ENCODE measurements around the gene ZNRF1.

GRCh38 chr16:75109732-75110243 lies 111.0 kb downstream of the ZNRF1 start:
- TF ChIP-seq MAX (IDR thresholded peaks at IDR 0.05): no peak; the same call in 1 of the 2 replicates
- peak; percentile 70 for TF ChIP-seq EP300 (IDR thresholded peaks at IDR 0.05; ENCODE audit: borderline replicate concordance)
- peak; percentile 52; the same call in 1 of the 2 replicates for TF ChIP-seq ZBTB7A (IDR thresholded peaks at IDR 0.05; ENCODE audit: low read depth)
- TF ChIP-seq CREB1 (IDR thresholded peaks at IDR 0.05; ENCODE audit: low read depth): no peak
- TF ChIP-seq TEAD4 (IDR thresholded peaks at IDR 0.05): peak; percentile 11; the same call in 1 of the 2 replicates
- no peak for TF ChIP-seq REST (IDR thresholded peaks at IDR 0.05; ENCODE audit: low read depth)
- TF ChIP-seq CEBPB (IDR thresholded peaks at IDR 0.05): no peak
- peak; percentile 26; the same call in 1 of the 2 replicates for TF ChIP-seq EGR1 (IDR thresholded peaks at IDR 0.05)
- peak; percentile 41; the same call in 1 of the 2 replicates for TF ChIP-seq RAD21 (IDR thresholded peaks at IDR 0.05; ENCODE audit: low read depth)
- TF ChIP-seq FOXM1 (IDR thresholded peaks at IDR 0.05; ENCODE audit: borderline replicate concordance, low read depth): peak; percentile 43; the same call in 1 of the 2 replicates
- TF ChIP-seq NFIC (IDR thresholded peaks at IDR 0.05): peak; percentile 62

Data from Ishikawa (cell line).